T-helper 1 cell treated with Interleukin-12 subunit alpha and Interleukin-12 subunit beta and Interleukin-4 antibody, amounts not matched to agents 30 ng/mL and 1 ng/mL, for 36 hours (primary cell): ENCODE measurements around the gene FLT3LG. TPM values are rescaled to one million over a fixed set of nuclear protein-coding genes. Genes with fewer than 3 reads are reported as not detected.

Source experiments
- intact Hi-C: fragments of 100-400 bp; cut with micrococcal nuclease; formaldehyde crosslinking; loops from one replicate; pipeline ENCODE4 v1.15.1; 2024
- total RNA-seq: library from RNA; stranded (reverse); gene quantifications from 2 replicates; pipeline ENCODE4 v1.2.3, GENCODE V29; 2022

The FLT3LG gene
- total RNA-seq, 1 donor from 2014 or later: 325 TPM

DNA sequence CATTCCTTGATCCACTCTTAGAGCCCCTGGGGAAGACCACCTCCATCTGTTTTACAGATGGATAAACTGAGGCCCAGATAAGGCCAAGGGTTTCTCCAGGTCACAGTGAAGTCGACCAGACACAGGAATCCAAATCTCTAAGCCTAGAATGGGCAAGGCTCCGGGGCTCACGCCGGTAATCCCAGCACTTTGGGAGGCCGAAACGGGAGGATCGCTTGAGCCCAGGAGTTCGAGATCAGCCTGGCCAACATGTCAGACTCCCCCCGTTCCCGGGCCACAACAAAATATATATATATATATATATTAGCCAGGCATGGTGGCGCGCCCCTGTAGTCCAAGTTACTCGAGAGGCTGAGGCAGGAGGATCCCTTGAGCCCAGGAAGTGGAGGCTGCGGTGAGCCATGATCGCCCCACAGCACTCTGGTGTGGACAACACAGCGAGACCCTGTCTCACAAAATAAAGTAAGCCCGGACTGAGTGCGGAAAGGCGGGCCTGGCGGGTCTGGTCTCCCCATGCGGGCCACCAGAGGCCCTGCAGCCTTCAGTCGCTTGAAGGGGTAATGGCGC lies 12.8 kb downstream of the FLT3LG start:
- intact Hi-C loops: loop anchor here (1.0 kb wide), 3 partner anchors 10 to 33 kb away; partner anchors contain the start of genes ALDH16A1, FLT3LG and RPS11

DNA sequence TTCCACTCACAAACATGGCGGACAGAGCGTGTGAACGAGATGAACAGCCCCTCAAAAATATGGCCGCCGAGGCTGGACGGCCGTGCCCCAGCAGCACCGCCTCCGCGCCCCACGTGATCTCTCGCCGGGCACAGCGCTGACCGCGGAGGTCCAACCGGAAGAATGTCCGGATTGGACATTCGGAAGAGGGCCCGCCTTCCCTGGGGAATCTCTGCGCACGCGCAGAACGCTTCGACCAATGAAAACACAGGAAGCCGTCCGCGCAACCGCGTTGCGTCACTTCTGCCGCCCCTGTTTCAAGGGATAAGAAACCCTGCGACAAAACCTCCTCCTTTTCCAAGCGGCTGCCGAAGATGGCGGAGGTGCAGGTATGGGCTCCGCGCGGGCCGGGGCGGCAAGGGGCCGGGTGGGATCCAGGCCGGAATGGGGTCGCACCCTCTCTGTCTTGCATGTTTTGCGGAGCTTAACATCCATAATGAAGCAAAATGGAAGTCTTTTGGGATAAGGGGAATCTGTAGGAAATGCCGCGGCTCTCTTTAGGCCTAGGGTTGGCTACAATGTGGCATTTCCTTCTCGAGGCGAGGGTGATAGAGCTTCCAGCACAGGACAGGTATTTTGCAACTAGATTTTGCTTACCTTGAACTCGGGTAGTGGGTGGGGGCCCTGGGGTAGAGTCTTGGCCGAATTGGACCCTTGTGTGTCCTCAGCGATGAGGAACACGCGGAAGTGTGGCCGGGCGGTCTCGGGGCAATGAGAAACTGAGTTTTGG lies 13.4 kb downstream of the FLT3LG start, which contains the start of gene RPL13A:
TSS of gene RPL13A (plus strand) at position 332 of the 769 bp plus-strand sequence. CDS start at position 354, 22 bp downstream.
- intact Hi-C loops: loop anchor here (1.0 kb wide), 3 partner anchors 9 to 34 kb away; partner anchors contain the start of genes ALDH16A1, FLT3LG and RPS11

DNA sequence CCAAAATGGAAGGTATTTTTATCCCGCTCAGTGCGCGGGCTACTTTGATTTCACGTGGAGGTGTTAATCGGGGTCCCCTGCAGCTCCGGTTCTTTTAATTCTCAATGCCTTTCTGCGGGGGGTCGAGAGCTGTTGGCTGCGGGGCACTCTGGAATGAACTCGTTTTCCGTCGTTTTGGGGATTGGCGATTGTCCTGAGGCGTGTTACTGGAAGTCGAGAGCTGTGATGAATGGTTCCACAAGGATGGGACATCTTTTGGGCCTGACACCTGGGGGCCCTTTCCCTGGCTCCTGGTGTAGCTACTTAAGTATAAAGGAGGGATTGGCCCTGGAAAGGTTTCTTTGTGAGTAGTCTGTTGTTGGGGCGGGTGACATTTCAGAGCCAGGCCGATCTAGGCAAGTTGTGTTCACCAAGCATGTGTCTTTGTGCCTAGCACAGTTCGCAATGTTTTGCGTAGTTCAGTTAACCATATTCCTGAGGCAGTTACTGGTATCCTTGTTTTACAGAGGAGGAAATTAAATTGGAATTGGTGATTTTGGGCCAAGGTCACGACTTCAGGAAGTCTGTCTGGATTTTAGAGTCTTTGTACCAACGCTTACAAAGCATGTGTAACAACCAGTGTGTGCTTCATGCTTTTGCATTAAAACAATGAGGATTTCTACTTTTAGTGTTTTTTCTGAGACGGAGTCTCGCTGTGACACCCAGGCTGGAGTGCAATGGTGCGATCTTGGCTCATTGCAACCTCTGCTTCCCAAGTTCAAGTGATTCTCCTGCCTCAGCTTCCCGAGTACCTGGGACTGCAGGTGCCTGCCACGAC lies 14.2 kb downstream of the FLT3LG start:
- intact Hi-C loops: no loop called here

DNA sequence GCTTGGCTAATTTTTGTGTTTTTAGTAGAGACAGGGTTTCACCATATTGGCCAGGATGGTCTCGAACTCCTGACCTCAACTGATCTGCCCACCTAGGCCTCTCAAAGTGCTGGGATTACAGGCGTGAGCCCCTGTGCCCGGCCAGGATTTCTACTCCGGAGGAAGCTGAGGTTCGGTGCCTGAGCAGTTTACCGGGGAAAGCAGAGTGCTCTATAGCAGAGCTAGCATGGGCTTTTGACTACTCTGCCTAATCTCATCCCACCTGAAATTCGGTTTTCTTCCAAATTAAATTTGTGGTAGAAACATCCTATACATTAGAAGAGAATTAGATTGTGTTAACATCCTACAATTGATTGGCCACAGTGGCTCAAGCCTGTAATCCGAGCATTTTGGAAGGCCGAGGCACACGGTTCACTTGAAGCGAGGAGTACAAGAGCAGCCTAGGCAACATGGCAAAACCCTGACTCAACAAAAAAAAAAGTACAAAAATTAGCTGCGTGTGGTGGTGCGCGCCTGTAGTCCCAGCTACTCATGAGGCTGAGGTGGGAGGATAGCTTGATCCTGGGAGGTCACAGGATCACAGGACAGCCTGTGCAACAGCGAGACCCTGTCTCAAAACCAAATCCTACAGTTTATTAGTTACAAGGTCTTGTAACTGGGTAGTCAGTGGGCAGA lies 15.0 kb downstream of the FLT3LG start:
- intact Hi-C loops: no loop called here

DNA sequence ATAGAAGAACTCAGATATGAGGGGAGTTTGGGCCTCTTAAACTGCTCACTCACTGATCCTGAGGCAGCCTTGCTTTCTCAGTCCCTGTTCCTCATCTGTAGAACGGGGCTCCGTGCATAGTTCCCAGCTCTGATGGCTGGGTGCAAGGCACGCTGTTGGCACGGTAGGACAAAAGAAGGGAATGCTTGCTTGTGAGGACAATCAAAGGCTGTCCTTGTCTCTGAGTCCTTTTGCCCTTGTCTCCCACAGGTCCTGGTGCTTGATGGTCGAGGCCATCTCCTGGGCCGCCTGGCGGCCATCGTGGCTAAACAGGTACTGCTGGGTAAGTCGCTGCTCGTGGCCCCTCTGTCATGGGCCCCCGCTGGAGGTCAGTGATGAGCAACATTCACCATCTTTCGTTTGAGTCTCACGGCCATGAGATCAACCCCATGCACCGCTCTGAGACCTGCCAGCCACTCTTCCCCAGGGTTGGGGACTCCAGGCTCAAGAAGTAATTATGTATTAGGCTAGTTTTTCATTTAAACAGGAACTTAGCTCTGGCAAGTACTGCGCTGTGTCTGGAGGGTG lies 15.7 kb downstream of the FLT3LG start:
- intact Hi-C loops: no loop called here

DNA sequence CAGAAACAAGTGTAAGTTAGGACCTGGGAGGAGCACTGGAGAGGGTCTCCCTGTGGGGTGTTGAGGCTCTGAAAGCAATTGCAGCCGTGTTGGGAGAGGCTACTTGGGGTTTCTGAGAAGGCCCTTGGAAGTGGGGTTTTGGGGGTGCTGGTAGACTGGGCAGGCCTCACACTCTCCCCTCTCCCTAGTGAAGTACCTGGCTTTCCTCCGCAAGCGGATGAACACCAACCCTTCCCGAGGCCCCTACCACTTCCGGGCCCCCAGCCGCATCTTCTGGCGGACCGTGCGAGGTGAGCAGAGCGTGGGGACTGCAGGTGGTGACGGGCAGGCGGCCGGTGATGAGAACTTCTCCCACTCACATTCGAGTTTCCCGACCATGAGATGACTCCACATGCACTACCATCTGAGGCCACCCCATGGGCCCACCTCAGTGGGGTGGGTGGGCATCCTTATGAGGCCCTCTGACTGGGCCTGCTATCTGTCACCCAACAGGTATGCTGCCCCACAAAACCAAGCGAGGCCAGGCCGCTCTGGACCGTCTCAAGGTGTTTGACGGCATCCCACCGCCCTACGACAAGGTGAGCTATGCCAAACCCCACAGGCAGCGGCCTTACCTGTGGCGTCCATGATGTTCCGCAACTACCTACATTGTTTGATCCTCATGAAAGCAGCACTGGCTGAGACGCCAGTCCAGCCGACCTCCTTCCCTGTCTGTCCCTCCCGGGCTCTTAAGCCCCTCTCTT lies 16.4 kb downstream of the FLT3LG start:
- intact Hi-C loops: no loop called here

DNA sequence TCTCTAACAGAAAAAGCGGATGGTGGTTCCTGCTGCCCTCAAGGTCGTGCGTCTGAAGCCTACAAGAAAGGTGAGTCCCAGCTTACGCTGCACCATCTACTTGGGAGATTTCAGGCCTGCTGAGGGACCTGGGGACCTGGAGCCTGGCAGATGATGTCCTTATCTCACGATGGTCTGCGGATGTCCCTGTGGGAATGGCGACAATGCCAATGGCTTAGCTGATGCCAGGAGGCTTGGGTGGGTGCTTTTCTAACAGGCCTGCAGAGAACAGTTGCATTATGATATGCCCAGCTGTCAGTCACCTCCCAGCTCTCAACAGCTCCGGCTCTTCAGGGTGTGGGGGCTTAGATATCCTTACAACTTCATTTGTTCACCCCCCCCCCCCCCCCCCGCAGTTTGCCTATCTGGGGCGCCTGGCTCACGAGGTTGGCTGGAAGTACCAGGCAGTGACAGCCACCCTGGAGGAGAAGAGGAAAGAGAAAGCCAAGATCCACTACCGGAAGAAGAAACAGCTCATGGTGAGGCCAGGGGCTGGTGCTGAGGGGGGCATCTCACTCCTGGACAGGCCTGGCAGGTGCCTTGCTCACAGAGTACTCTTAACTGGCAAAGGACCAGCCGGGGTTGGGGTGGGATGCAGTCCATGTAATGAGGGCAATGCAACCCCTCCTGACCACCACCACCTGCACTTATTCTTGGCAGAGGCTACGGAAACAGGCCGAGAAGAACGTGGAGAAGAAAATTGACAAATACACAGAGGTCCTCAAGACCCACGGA lies 17.2 kb downstream of the FLT3LG start:
- intact Hi-C loops: no loop called here

DNA sequence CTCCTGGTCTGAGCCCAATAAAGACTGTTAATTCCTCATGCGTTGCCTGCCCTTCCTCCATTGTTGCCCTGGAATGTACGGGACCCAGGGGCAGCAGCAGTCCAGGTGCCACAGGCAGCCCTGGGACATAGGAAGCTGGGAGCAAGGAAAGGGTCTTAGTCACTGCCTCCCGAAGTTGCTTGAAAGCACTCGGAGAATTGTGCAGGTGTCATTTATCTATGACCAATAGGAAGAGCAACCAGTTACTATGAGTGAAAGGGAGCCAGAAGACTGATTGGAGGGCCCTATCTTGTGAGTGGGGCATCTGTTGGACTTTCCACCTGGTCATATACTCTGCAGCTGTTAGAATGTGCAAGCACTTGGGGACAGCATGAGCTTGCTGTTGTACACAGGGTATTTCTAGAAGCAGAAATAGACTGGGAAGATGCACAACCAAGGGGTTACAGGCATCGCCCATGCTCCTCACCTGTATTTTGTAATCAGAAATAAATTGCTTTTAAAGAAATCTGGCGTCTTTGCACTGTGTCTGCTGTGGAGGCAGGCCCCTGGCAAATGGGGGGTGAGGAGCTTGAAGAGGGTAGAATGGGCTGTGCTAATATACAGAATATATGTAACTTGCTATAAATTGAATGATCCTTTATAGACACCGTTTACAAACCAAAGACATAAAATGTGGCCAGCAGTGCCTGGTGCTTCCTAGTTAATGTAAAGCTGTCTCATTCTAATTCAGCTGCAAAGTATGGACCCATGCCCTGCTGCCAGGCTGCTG lies 18.0 kb downstream of the FLT3LG start:
- intact Hi-C loops: no loop called here

DNA sequence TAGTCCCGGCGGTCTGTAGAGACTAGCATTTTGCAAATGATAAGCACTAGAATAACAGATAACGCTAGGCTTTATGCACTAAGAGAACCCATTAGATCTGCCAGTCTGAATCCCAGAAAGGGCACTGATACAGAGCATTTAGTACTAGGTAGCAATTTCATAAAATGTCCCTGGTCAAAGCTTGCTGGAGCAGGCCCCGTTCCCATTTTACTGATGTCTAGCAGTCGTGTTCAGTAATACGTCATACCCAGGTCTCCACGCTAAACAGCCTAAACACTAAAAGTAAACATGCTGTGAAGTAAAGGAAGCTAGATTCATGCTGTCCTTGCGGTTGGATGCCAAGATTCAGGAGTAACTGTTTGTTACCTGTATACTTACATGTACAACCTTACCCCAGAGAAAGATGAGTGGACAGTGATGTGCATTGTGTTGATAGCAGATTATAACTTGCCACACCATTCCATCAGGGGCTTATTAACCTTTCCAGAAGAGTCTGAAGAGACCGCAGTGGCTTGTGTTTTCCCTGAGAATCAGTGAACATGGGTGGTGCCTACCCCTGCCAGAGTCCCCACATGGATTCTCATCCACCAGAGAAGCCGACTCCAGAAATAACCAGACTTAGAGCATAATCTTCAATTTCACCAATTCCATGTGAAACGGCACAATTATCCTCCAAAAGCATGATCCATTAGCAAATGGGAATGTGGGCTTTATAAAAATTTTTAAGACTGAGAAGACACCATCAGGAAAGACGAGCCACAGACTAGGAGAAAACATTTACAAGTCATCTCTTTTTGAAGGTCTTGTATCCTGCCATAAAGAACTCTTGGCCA lies 18.8 kb downstream of the FLT3LG start:
- intact Hi-C loops: no loop called here

DNA sequence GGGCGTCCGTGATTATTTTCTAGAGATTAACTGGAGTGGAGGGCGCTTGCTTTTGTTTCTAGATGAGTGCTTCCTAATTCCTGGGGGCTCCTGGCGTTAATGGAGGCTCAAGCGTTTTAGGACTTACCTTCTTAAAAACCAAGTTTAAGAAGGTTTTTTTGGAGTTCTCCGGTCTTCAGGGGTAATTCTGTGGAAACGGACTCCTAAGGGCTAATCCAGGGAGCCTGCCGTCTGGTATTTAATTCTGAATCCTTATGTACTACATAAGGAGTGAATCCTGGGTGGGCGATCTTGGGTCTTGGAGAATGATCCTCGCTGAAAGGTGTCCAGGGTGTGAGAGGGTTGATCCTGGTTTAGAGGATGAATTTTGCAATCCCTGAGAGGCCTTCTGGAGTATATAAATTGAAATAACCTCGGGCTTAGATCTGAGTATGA lies 22.6 kb downstream of the FLT3LG start:
- intact Hi-C loops: loop anchor here (1.0 to 2.0 kb wide), 15 partner anchors 9 to 860 kb away; partner anchors contain the start of genes BCL2L12, DBP, FLT3LG and FUZ

DNA sequence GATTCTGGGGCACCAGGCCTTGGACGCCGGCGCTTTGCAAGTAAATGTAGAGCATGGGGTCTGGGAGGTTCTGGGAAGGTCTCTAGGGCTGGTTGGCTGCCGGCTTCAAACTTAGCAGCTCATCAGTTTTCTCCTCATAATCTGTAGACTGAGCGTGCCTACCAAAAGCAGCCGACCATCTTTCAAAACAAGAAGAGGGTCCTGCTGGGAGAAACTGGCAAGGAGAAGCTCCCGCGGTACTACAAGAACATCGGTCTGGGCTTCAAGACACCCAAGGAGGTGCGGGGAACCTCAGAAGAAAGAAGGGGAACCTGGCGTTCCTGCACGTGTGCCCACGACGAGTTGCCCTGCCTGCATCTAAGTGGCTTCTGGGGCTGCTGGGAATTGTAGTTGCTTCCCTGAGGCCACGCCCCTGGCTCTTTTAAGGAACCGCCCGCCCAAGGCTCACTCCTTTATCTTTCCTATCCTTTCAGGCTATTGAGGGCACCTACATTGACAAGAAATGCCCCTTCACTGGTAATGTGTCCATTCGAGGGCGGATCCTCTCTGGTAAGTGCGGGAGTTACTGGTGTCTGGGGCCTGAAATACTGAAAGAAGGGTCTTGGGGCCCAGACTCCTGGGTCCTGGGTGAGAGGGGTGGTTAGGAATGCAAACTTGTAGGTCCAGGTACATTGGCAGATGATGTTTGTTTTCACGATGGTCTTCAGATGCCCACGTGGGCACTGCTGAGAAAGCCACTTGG lies 23.2 kb downstream of the FLT3LG start:
- intact Hi-C loops: loop anchor here (2.0 kb wide), 3 partner anchors 54 to 860 kb away; partner anchors contain the start of genes DBP and FUZ

DNA sequence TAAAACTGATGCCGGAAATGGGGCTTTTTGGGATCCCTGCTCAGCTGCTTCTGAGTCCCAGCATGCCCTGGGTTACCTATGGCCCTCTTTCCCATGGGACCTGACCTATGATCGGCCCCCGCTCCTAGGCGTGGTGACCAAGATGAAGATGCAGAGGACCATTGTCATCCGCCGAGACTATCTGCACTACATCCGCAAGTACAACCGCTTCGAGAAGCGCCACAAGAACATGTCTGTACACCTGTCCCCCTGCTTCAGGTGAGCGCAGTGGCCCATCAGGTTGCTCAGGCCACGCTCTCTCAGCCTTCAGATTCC lies 23.7 kb downstream of the FLT3LG start:
- intact Hi-C loops: loop anchor here (2.0 kb wide), 3 partner anchors 55 to 861 kb away; partner anchors contain the start of genes DBP and FUZ

DNA sequence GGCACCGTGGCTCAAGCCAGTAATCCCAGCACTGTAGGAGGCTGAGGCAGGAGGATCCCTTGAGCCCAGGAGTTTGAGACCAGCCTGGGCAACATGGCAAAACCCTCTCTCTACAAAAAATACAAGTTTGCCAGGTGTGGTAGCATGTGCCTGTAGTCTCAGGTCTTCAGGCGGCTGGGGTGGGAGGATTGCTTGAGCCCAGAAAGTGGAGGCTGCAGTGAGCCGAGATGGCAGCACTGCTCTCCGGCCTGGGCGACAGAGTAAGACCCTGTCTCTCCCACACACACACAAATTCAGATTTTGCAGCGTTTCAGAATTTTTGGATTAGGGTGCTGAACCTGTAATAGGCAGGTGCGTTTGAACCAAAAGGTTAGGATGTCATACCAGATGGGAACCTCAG lies 24.5 kb downstream of the FLT3LG start:
- intact Hi-C loops: no loop called here

DNA sequence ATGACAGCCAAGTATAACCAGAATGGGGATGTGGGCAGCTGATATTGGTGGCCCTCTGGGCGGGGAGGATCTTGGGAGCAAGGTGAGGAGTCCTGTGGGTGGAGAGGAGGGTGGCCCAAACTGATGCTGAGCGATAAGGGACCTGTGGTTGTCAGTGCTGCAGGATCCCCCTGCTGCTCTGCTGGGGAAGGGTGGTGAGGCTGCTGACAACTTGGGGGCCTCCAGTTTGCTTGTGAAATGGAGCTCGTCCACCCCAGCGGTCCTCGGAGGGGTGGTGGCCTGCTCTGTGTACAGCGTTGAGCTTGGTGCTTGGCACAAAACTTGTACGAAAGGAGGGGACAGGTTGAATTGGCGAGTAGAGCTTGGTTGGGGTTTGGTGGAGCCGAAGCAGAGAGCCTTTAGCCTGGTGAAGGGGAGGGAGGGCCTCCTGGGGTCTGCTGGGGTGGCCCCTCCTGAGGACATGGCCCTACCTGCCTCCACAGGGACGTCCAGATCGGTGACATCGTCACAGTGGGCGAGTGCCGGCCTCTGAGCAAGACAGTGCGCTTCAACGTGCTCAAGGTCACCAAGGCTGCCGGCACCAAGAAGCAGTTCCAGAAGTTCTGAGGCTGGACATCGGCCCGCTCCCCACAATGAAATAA lies 25.1 kb downstream of the FLT3LG start:
- intact Hi-C loops: no loop called here

DNA sequence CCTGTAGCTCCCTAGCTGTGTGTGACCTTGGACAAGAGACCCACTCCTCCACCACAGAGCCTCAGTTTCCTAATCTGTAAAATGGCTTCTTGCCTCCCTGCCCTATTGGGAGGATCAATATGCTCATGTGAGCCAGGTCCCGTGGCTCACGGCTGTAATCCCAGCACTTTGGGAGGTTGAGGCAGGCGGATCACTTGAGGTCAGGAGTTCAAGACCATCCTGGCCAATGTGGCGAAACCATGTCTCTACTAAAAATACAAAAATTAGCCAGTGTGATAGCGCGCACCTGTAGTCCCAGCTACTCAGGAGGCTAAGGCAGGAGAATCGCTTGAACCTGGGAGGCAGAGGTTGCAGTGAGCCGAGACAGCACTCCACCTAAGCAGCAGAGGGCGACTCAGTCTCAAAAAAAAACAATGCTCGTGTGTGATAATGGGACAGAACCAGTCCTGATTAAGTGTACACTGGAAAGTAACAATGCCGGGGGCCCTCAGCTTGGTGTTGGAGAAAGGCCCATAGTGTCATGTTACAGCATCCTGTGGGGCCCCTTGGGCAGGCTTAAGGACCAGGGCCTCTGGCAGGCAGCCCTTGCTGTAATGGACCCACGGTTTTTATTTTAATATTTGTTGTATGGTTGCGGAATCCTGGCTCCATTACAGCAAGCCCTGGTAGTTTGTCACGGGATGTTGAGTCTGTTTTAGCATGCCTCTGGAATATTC lies 29.0 kb downstream of the FLT3LG start:
- intact Hi-C loops: no loop called here

DNA sequence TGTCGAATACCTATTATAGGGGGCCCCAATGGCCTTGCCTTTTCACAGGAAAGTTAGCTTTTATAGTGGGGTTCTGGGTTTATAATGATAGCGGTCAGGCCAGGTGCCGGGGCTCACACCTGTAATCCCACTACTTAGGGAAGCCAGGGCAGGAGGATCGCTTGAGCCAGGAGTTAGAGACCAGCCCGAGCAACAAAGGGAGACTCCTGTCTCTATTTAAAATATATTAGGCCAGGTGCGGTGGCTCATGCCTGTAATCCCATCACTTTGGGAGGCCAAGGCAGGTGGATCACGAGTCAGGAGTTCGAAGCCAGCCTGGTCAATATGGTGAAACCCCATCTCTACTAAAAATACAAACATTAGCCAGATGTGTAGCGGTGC lies 29.6 kb downstream of the FLT3LG start:
- intact Hi-C loops: no loop called here
